Stimulated activated CD8-positive, alpha-beta memory T cell treated with anti-CD3 and anti-CD28 coated beads, Interleukin-12 subunit alpha, Interleukin-12 subunit beta, amount 100 ng/mL, for 1 hour (primary cell): ENCODE measurements around the gene PPP4R2.

Experiments used
- DNase-seq: peaks from one replicate; pipeline ENCODE4 v3.0.0-alpha.2; 2020; ENCODE audit warnings: low read depth

The PPP4R2 gene

GRCh38 chr3:73069775-73070444 lies 73.3 kb downstream of the PPP4R2 start:
- DNase-seq = no peak

GRCh38 chr3:73070675-73071575 lies 74.3 kb downstream of the PPP4R2 start:
- DNase-seq = no peak

- no peak for DNase-seq
These were observed 75.3 kb downstream of the PPP4R2 start for GRCh38 chr3:73071952-73072351.

GRCh38 chr3:73072634-73073033 lies 76.0 kb downstream of the PPP4R2 start:
- DNase-seq = no peak

GRCh38 chr3:73073091-73073707 lies 76.6 kb downstream of the PPP4R2 start:
- no peak for DNase-seq

- DNase-seq = no peak
These were observed 78.2 kb downstream of the PPP4R2 start for GRCh38 chr3:73074781-73075180.

GRCh38 chr3:73080216-73080966 lies 83.8 kb downstream of the PPP4R2 start:
- no peak for DNase-seq

GRCh38 chr3:73081140-73081539 lies 84.5 kb downstream of the PPP4R2 start:
- no peak for DNase-seq

- no peak for DNase-seq
These were observed 87.6 kb downstream of the PPP4R2 start for GRCh38 chr3:73084170-73084569.

GRCh38 chr3:73086071-73086494 lies 89.5 kb downstream of the PPP4R2 start:
- DNase-seq = peak; percentile 25

- DNase-seq = no peak
These were observed 97.5 kb downstream of the PPP4R2 start for GRCh38 chr3:73094129-73094528.

- DNase-seq = no peak
These were observed 98.3 kb downstream of the PPP4R2 start for GRCh38 chr3:73094951-73095350.

- DNase-seq = no peak
These were observed 99.6 kb downstream of the PPP4R2 start for GRCh38 chr3:73096169-73096568.

GRCh38 chr3:73098026-73098425 lies 101.4 kb downstream of the PPP4R2 start:
- DNase-seq = no peak

- DNase-seq = no peak
These were observed 102.3 kb downstream of the PPP4R2 start for GRCh38 chr3:73098873-73099272.

- DNase-seq = peak; percentile 48
These were observed 104.3 kb downstream of the PPP4R2 start for GRCh38 chr3:73100741-73101559.

- no peak for DNase-seq
These were observed 105.3 kb downstream of the PPP4R2 start for GRCh38 chr3:73101881-73102280.

- no peak for DNase-seq
These were observed 110.6 kb downstream of the PPP4R2 start for GRCh38 chr3:73107215-73107614.

- no peak for DNase-seq
These were observed 111.1 kb downstream of the PPP4R2 start for GRCh38 chr3:73107676-73108187.

- no peak for DNase-seq
These were observed 112.1 kb downstream of the PPP4R2 start for GRCh38 chr3:73108750-73109149.

- no peak for DNase-seq
These were observed 113.9 kb downstream of the PPP4R2 start for GRCh38 chr3:73110530-73110929.
